Stimulated activated effector memory CD8-positive, alpha-beta T cell treated with anti-CD3 and anti-CD28 coated beads, Interleukin-12 subunit alpha, Interleukin-12 subunit beta, amount 100 ng/mL, for 72 hours (primary cell): ENCODE results near the gene NCR2.

Experiments used
- ATAC-seq: fragments of 150-1000 bp; cut with Tn5 transposase; 2 replicates; pipeline ENCODE4 v1.10.0; 2021
- DNase-seq, 2 donors: peaks; one replicate each; pipeline ENCODE4 v3.0.0; 2021 to 2022; ENCODE audit warnings: low spot score in 2 of 2
- H3K27ac Mint-ChIP-seq: one replicate; pipeline ENCODE4 v1.8.0; 2022; ENCODE audit warnings: mild to moderate bottlenecking, mixed read lengths
- H3K36me3 Mint-ChIP-seq: one replicate; pipeline ENCODE4 v1.8.0; 2022; ENCODE audit warnings: mild to moderate bottlenecking, mixed read lengths
- H3K4me1 Mint-ChIP-seq: one replicate; pipeline ENCODE4 v1.8.0; 2022; ENCODE audit warnings: mixed read lengths
- H3K4me3 Mint-ChIP-seq: one replicate; pipeline ENCODE4 v1.8.0; 2022; ENCODE audit warnings: mild to moderate bottlenecking, mixed read lengths
- H3K9me3 Mint-ChIP-seq: one replicate; pipeline ENCODE4 v1.8.0; 2022; ENCODE audit warnings: mixed read lengths

The NCR2 gene

GRCh38 chr6:41367061-41367460 lies 31.7 kb downstream of the NCR2 start:
- Mint-ChIP-seq H3K4me1 (peaks cover 18% of the 10 kb centered on the region), H3K36me3 (peaks cover 10% of the 10 kb centered on the region), H3K9me3 (peaks cover 1% of the 10 kb centered on the region), H3K27ac (no peak overlapping the region), H3K4me3 (no peak overlapping the region)
- ATAC-seq, result no peak
- DNase-seq, result peak in 1 of 2 donors; percentile 37

DNA sequence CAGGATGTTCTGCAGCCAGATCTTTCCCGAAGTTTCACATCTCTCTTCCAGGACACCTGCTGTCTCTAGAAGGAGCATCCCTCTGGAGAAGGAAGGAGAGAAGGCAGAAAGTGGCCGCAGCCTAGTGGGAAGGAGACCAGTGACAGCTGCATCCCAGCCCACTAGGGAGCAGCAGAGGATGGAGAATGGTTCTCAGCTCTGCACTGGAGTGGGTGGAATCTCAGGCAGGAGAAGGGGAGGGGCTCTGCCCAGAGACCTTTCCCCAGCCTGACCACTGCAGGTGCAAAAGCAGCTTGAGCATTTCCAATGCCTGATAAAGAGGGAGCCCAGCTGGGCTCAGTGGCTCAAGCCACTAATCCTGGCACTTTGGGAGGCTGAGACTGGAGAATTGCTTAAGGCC lies 32.3 kb downstream of the NCR2 start:
- H3K27ac Mint-ChIP-seq, result no peak overlapping the region
- ATAC-seq (no peak), DNase-seq (no peak)
- no peak overlapping the region for H3K4me3 Mint-ChIP-seq
- H3K4me1 Mint-ChIP-seq, result peaks cover 24% of the 10 kb centered on the region
- H3K36me3 Mint-ChIP-seq, result peaks cover 10% of the 10 kb centered on the region
- no peaks in the 10 kb centered on the region for H3K9me3 Mint-ChIP-seq

- H3K9me3 Mint-ChIP-seq, result no peaks in the 10 kb centered on the region
- peak overlapping the region; percentile 70 for H3K4me3 Mint-ChIP-seq
- peak in 1 of 2 donors; percentile 44 for DNase-seq
- H3K4me1 Mint-ChIP-seq, result peaks cover 43% of the 10 kb centered on the region
- no peak for ATAC-seq
- peaks cover 10% of the 10 kb centered on the region for H3K36me3 Mint-ChIP-seq
- H3K27ac Mint-ChIP-seq, result no peak overlapping the region
Observed at GRCh38 chr6:41370488-41371111, 35.2 kb downstream of the NCR2 start.

GRCh38 chr6:41371461-41371991 lies 36.1 kb downstream of the NCR2 start:
- H3K36me3 Mint-ChIP-seq, result peaks cover 10% of the 10 kb centered on the region
- peaks cover 43% of the 10 kb centered on the region for H3K4me1 Mint-ChIP-seq
- no peaks in the 10 kb centered on the region for H3K9me3 Mint-ChIP-seq
- ATAC-seq (peak; percentile 41), DNase-seq (no peak)
- peak overlapping the region; percentile 70 for H3K4me3 Mint-ChIP-seq
- no peak overlapping the region for H3K27ac Mint-ChIP-seq

GRCh38 chr6:41371992-41372831 lies 36.8 kb downstream of the NCR2 start:
- H3K36me3 Mint-ChIP-seq, result peaks cover 10% of the 10 kb centered on the region
- peak overlapping the region; percentile 70 for H3K4me3 Mint-ChIP-seq
- H3K27ac Mint-ChIP-seq, result no peak overlapping the region
- H3K4me1 Mint-ChIP-seq, result peaks cover 43% of the 10 kb centered on the region
- H3K9me3 Mint-ChIP-seq, result no peaks in the 10 kb centered on the region
- ATAC-seq, result peak; percentile 39
- DNase-seq, result no peak

GRCh38 chr6:41372832-41373626 lies 37.6 kb downstream of the NCR2 start:
- no peak for ATAC-seq
- Mint-ChIP-seq H3K4me3 (peak overlapping the region; percentile 70), H3K27ac (no peak overlapping the region), H3K9me3 (no peaks in the 10 kb centered on the region), H3K36me3 (peaks cover 10% of the 10 kb centered on the region), H3K4me1 (peaks cover 43% of the 10 kb centered on the region)
- no peak for DNase-seq

DNA sequence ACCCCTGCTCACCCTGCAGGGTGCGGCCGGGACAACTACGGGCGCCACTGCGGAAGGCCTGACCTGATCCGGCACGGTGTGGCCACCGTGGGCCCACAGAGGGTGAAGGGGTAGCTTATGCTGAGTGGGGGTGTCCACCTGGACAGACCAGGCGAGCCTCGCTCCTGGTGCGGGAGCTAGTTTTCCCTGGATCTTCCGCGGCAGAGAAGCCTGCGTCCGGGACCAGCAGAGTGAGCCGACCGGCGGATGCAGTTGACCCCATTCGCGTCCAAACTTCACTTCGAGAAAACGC lies 38.2 kb downstream of the NCR2 start:
- H3K4me3 Mint-ChIP-seq, result peak overlapping the region; percentile 55
- no peak overlapping the region for H3K27ac Mint-ChIP-seq
- ATAC-seq (no peak), DNase-seq (no peak)
- peaks cover 10% of the 10 kb centered on the region for H3K36me3 Mint-ChIP-seq
- H3K4me1 Mint-ChIP-seq, result peaks cover 43% of the 10 kb centered on the region
- no peaks in the 10 kb centered on the region for H3K9me3 Mint-ChIP-seq

- H3K4me1 Mint-ChIP-seq, result peaks cover 38% of the 10 kb centered on the region
- DNase-seq (no peak), ATAC-seq (no peak)
- peak overlapping the region; percentile 55 for H3K4me3 Mint-ChIP-seq
- no peak overlapping the region for H3K27ac Mint-ChIP-seq
- H3K9me3 Mint-ChIP-seq, result no peaks in the 10 kb centered on the region
- peaks cover 10% of the 10 kb centered on the region for H3K36me3 Mint-ChIP-seq
Observed at GRCh38 chr6:41373919-41374617, 38.7 kb downstream of the NCR2 start.

DNA sequence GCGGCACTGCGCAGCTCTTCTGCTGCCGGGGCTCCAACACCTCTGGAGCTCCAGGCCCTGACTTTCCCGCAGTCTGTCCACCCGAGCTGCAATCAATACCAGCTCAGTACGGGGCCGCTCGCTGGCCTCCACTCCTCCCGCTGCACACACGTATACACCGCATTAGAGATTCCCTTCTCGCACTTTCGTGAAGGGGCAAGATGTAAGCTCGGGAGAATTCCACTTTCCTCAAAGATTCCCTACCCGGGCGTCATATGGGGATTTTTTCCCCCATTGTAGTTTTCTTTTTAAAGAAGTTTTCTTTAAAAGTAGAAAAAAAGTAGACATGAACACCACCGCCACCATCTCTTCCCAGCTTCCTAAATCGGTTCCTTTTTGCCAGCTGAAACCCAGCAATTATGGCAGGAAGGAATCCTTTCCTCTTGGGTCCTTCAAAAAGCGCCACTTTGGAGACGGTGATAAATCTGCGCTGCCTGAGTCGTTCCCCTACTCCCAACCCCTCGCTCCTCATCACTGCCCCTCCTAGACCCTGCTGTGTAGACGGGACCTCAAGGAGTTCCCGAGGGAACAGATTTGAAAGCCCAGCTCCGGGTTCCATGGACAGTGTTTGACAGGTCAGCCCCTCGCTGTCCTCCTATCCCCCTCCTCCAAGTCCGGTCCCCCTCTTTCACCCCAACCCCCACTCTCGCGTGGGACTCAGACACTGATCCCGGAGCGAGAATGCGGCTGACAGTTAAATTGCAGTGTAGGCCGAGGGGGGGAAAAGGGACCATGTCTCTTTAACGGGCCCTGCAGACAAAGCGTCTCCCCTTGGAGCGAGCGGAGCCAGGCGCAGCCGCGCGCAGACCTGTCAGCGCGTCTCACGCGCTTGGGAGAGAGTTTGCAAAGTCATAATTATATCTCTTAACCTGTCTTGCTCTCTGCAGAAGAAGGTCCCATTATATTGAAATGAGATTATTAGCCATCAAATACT lies 39.5 kb downstream of the NCR2 start:
- ATAC-seq, result no peak
- H3K27ac Mint-ChIP-seq, result peak overlapping the region; percentile 20
- peak in 1 of 2 donors; percentile 49 for DNase-seq
- H3K36me3 Mint-ChIP-seq, result peaks cover 10% of the 10 kb centered on the region
- no peaks in the 10 kb centered on the region for H3K9me3 Mint-ChIP-seq
- peak overlapping the region; percentile 55 for H3K4me3 Mint-ChIP-seq
- H3K4me1 Mint-ChIP-seq, result peaks cover 36% of the 10 kb centered on the region

DNA sequence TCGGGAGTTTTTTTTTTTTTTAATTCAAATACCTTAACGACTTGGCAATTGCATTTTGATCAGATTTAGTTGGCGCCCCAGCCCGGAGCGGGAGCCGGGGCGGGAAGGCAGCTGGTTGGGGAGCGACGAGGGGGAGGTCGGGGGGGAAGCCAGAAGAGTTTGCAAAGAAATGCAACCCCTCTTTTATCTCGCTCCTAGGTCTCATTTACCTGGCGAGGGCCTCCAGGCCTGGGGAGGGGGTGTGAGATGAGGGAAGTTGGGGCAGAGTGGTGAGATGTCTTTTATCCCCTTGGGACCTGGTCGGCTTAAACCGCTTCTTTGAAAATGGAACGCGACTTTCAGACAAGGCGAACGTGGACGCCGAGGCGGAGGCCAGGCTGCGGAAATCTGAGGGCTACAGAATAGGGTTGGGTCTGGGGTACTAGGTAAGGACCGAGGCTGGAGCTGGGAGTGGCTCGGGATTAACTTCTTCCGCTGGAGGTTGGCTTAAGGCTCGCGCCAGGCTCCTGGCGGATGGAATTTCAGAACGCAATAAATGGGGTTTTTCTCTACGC lies 40.3 kb downstream of the NCR2 start:
- peaks cover 10% of the 10 kb centered on the region for H3K36me3 Mint-ChIP-seq
- peak overlapping the region; percentile 55 for H3K4me3 Mint-ChIP-seq
- no peak overlapping the region for H3K27ac Mint-ChIP-seq
- ATAC-seq (no peak), DNase-seq (no peak)
- peaks cover 36% of the 10 kb centered on the region for H3K4me1 Mint-ChIP-seq
- no peaks in the 10 kb centered on the region for H3K9me3 Mint-ChIP-seq

DNA sequence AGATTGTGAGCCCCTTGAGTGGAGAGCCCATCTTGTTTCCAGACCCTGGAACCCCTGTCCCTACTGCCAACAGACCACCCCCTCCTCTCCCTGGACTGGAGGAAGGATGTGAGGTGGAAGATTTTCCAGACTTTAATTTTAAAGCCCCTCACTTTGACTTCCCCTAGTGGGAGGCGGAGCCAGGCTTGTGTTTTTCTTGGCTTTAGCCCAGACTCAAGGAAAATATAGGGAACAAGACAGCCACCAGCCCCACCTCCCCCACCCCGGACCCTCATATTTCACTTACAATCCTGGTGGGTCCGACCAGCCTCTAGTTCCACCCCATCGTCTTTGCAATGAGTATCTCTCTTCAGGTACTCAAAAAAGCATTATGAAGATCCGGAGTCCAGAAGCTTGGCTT lies 40.8 kb downstream of the NCR2 start:
- DNase-seq, result no peak
- H3K27ac Mint-ChIP-seq, result no peak overlapping the region
- H3K4me1 Mint-ChIP-seq, result peaks cover 34% of the 10 kb centered on the region
- ATAC-seq, result no peak
- H3K4me3 Mint-ChIP-seq, result no peak overlapping the region
- H3K36me3 Mint-ChIP-seq, result peaks cover 8% of the 10 kb centered on the region
- no peaks in the 10 kb centered on the region for H3K9me3 Mint-ChIP-seq

GRCh38 chr6:41377071-41377470 lies 41.7 kb downstream of the NCR2 start:
- H3K9me3 Mint-ChIP-seq, result no peaks in the 10 kb centered on the region
- H3K36me3 Mint-ChIP-seq, result no peaks in the 10 kb centered on the region
- ATAC-seq, result no peak
- H3K4me3 Mint-ChIP-seq, result no peak overlapping the region
- no peak overlapping the region for H3K27ac Mint-ChIP-seq
- DNase-seq, result no peak
- H3K4me1 Mint-ChIP-seq, result peaks cover 25% of the 10 kb centered on the region

DNA sequence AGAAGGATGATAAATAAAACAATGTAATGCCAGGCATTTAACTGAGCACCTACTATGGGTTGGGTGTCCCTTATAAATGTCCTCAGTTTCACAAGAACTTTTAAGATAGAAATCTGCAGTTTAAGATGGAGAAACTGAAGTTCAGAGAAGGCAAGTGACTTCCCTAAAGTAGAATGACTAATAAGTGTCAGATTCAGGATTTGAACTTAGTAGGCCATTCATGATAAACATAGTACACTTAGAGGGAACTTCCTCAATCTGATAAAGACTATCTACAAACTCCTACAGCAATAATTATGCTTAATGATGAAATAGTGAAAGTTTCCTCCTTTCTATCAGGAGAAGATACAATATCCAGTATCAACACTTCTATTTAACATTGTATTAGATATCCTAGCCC lies 43.9 kb downstream of the NCR2 start:
- Mint-ChIP-seq H3K4me3 (no peak overlapping the region), H3K4me1 (peaks cover 10% of the 10 kb centered on the region), H3K36me3 (no peaks in the 10 kb centered on the region), H3K27ac (no peak overlapping the region), H3K9me3 (no peaks in the 10 kb centered on the region)
- DNase-seq (no peak), ATAC-seq (no peak)

DNA sequence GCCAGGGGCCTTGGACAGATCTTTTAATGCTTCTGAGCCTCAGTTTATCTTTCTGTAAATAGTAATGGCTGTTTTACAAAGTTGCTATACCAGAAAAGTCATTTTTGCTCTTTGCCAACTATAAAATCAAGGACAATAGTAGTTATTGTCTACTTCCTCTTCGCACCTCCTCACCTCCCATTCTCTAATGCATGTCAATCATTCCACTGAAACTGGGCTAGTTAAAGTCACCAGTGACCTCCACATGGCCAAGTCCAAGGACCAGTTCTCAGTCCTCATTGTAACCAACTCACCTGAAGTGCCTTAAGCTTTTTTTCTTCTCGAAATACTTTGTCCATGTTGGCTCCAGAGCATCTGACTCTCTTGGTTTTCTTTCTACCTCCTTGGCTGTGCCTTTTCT lies 51.2 kb downstream of the NCR2 start:
- Mint-ChIP-seq H3K4me3 (no peak overlapping the region), H3K36me3 (no peaks in the 10 kb centered on the region), H3K4me1 (no peaks in the 10 kb centered on the region), H3K27ac (no peak overlapping the region), H3K9me3 (no peaks in the 10 kb centered on the region)
- DNase-seq, result no peak
- ATAC-seq, result no peak
